Mesothelial cell of epicardium (in vitro differentiated cells): ENCODE results near the gene ABHD12B. TPM values are rescaled to one million over a fixed set of nuclear protein-coding genes. Genes with fewer than 3 reads are reported as not detected.
A peak's percentile ranks its signal among the peaks of the same experiment; 100 is the strongest.

ENCODE experiments used
- DNase-seq, 2 experiments: peaks; one replicate each; pipeline ENCODE4 v3.0.0; 2021; ENCODE audit warnings: low spot score in 2 of 2; ENCODE audit not compliant: unreplicated experiment in 2 of 2
- H3K27ac Mint-ChIP-seq: 2 replicates; pipeline ENCODE4 v1.8.0; 2021; ENCODE audit warnings: mixed read lengths
- H3K27me3 Mint-ChIP-seq: 2 replicates; pipeline ENCODE4 v1.8.0; 2021; ENCODE audit warnings: low read depth, mixed read lengths
- H3K36me3 Mint-ChIP-seq: 2 replicates; pipeline ENCODE4 v1.8.0; 2021; ENCODE audit warnings: mixed read lengths
- H3K4me1 Mint-ChIP-seq: 2 replicates; pipeline ENCODE4 v1.8.0; 2021; ENCODE audit warnings: mixed read lengths
- H3K4me3 Mint-ChIP-seq: 2 replicates; pipeline ENCODE4 v1.8.0; 2021; ENCODE audit warnings: mild to moderate bottlenecking, moderate library complexity, mixed read lengths
- H3K9me3 Mint-ChIP-seq: 2 replicates; pipeline ENCODE4 v1.8.0; 2021; ENCODE audit warnings: mixed read lengths
- CTCF ChIP-seq: fragments of 200-600 bp; sonication (generic); IDR thresholded peaks from one replicate; pipeline ENCODE4 v1.5.0; 2021; ENCODE audit warnings: antibody characterized with exemption; ENCODE audit not compliant: unreplicated experiment
- total RNA-seq: library from RNA; stranded (reverse); gene quantifications from 3 replicates; pipeline ENCODE4 v1.2.1, GENCODE V29; 2021

The ABHD12B gene
- total RNA-seq, 1 donor from 2014 or later = 0.16 TPM

GRCh38 chr14:50947446-50947845 is 75.6 kb downstream of the ABHD12B start:
- Mint-ChIP-seq H3K27me3 (peaks cover 7% of the 10 kb centered on the region), H3K4me3 (no peak overlapping the region), H3K9me3 (no peaks in the 10 kb centered on the region), H3K27ac (peak overlapping the region; percentile 39), H3K36me3 (no peaks in the 10 kb centered on the region), H3K4me1 (peaks cover 17% of the 10 kb centered on the region)
- no peak for DNase-seq
- no peak for TF ChIP-seq CTCF

GRCh38 chr14:50948205-50948604 is 76.4 kb downstream of the ABHD12B start:
- no peaks in the 10 kb centered on the region for H3K36me3 Mint-ChIP-seq
- no peaks in the 10 kb centered on the region for H3K9me3 Mint-ChIP-seq
- H3K27ac Mint-ChIP-seq = no peak overlapping the region
- DNase-seq = no peak
- TF ChIP-seq CTCF = no peak
- H3K27me3 Mint-ChIP-seq = peaks cover 7% of the 10 kb centered on the region
- H3K4me1 Mint-ChIP-seq = peaks cover 15% of the 10 kb centered on the region
- H3K4me3 Mint-ChIP-seq = no peak overlapping the region

- no peak overlapping the region for H3K4me3 Mint-ChIP-seq
- no peaks in the 10 kb centered on the region for H3K36me3 Mint-ChIP-seq
- H3K4me1 Mint-ChIP-seq = peaks cover 16% of the 10 kb centered on the region
- no peak for DNase-seq
- H3K9me3 Mint-ChIP-seq = no peaks in the 10 kb centered on the region
- no peaks in the 10 kb centered on the region for H3K27me3 Mint-ChIP-seq
- TF ChIP-seq CTCF = no peak
- no peak overlapping the region for H3K27ac Mint-ChIP-seq
These were observed 79.2 kb downstream of the ABHD12B start for GRCh38 chr14:50951032-50951431.

- no peak for TF ChIP-seq CTCF
- H3K4me1 Mint-ChIP-seq = peaks cover 11% of the 10 kb centered on the region
- H3K27ac Mint-ChIP-seq = no peak overlapping the region
- H3K27me3 Mint-ChIP-seq = no peaks in the 10 kb centered on the region
- H3K9me3 Mint-ChIP-seq = no peaks in the 10 kb centered on the region
- no peak overlapping the region for H3K4me3 Mint-ChIP-seq
- H3K36me3 Mint-ChIP-seq = no peaks in the 10 kb centered on the region
- no peak for DNase-seq
These were observed 81.6 kb downstream of the ABHD12B start for GRCh38 chr14:50953502-50953901.

Other genes starting within 250 kb of the ABHD12B start
- gene SAV1, start 203.7 kb upstream of the ABHD12B start, total RNA-seq = 29.9 to 33.5 TPM (median 31.7 TPM) in 3 replicates
- gene NIN, start 40.9 kb upstream of the ABHD12B start, total RNA-seq = 26.7 to 33.2 TPM (median 29.3 TPM) in 3 replicates
- 19.9 to 21.6 TPM (median 20.8 TPM) in 3 replicates for gene PYGL, start 72.4 kb downstream of the ABHD12B start, total RNA-seq
- gene TRIM9, start 223.1 kb downstream of the ABHD12B start, total RNA-seq = 8.4 to 11.3 TPM (median 8.9 TPM) in 3 replicates